ENCODE data around the gene NPHS2.
"Not testable (repeated sequence)": the region's sequence is repeated elsewhere in the genome, so short reads cannot be mapped to it uniquely, and the experiment has no call there.

Gene NPHS2

GRCh38 chr1:179545321-179545720 lies 30.4 kb downstream of the NPHS2 start:
- no peak for DNase-seq

DNA sequence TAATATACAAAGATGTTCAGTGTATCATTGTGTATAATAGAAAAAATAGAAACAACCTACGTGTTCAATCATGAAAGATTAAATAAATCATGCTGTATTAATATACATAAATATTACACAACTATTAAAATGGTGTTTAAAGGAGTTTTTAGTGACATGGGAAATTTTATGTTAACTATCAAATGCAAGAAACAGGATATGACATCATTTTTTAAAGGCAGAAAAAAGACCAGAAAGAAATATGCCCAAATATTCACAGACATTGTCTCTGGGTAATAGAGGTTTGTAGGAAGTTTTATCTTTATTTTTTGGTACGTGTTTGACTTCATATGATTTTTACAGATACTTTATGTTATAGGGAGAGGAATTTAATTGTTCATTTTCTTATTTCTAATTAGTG lies 34.0 kb downstream of the NPHS2 start:
- no peak for DNase-seq

DNA sequence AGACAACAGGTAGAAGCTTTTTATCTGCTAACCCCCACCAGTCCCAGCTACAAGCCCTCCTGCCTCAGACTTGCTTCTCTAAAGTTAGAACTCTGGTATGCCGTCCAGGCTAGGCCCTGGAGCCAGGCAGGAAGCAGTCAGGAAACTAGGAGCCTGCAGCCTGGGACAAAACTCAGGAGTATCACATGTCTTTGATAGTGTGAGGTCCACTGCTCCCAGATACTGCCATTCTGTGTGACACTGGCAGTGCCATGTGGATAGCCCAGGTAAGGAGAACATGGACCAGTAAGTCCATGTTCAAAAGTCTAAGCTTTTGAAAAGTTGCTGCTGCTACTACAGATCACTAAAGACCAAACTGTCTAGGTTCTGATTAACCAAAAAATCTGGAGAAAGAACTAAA lies 45.4 kb downstream of the NPHS2 start:
- no peak for DNase-seq

- DNase-seq = no peak
Observed at GRCh38 chr1:179529482-179530195, 46.1 kb downstream of the NPHS2 start.

GRCh38 chr1:179518544-179518943 lies 57.2 kb downstream of the NPHS2 start:
- DNase-seq = not testable (repeated sequence)

- no peak for DNase-seq
Observed at GRCh38 chr1:179516976-179517705, 58.6 kb downstream of the NPHS2 start.

GRCh38 chr1:179510038-179510437 lies 65.7 kb downstream of the NPHS2 start:
- no peak for DNase-seq

GRCh38 chr1:179509384-179509783 lies 66.4 kb downstream of the NPHS2 start:
- DNase-seq = no peak

DNA sequence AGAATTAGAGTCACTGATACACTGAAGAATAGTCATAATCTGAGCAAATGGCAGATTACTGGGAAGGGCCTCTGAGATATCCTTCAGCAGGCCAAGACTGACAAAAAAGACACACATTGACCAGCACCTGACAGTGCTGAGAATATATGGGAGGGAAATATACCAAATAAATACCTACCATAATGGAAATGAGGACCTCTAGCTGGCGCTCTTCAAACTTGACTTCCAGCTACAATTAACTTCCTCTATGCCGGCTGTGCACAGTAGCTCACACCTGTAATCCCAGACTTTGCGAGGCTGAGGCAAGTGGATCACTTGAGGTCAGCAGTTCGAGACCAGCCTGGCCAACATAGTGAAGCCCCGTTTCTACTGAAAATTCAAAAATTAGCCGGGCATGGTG lies 69.5 kb downstream of the NPHS2 start:
- DNase-seq = no peak

Measured in suppressor macrophage treated with lipopolysaccharide for 4 hours (primary cell).